GM10248 (cell line): ENCODE data around the gene IMMP2L.

ENCODE experiments used
- CTCF ChIA-PET: fragments of 300-600 bp; sonication (Branson Sonifier 250); formaldehyde crosslinking; extraction: SDS; loops from one replicate; lab custom pipeline; 2021; ENCODE audit warnings: antibody characterized with exemption; lab: Yijun Ruan, JAX
- POLR2A ChIA-PET: fragments of 350-650 bp; sonication (Branson Sonifier 250); formaldehyde crosslinking; extraction: SDS; loops from one replicate; lab custom pipeline; 2020; ENCODE audit warnings: antibody characterized with exemption; lab: Yijun Ruan, JAX
- DNase-seq: peaks from one replicate; pipeline ENCODE4 v3.0.0; 2012; ENCODE audit errors: extremely low spot score
- CTCF ChIP-seq: IDR thresholded peaks from 2 replicates; pipeline ENCODE4 v1.5.1; 2012; ENCODE audit warnings: mild to moderate bottlenecking, low read depth; ENCODE audit errors: extremely low read depth, missing control alignments, control extremely low read depth

The IMMP2L gene

GRCh38 chr7:111368381-111369065, 193.8 kb downstream of the IMMP2L start:
- POLR2A ChIA-PET = no interaction called here
- TF ChIP-seq CTCF = no peak
- CTCF ChIA-PET = no interaction called here
- no peak for DNase-seq

DNA sequence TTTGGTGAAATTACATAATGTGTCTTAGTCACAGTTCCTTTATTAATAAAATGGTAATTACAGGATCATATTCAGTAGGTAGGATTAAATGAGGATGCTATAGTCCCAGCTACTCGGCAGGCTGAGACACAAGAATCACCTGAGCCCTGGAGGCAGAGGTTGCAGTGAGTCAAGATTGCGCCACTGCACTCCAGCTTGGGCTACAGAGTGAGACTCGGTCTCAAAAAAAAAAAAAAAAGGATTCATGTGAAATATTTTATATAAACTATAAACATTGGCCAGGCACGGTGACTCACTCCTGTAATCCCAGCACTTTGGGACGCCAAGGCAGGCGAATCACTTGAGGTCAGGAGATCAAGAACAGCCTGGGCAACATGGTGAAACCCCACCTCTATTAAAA, 197.9 kb downstream of the IMMP2L start:
- CTCF ChIA-PET = interaction anchor here (0.7 to 1.1 kb wide), 2 partner anchors 12 to 18 kb away, joined by 3 to 4 read pairs; no protein-coding TSS in a partner anchor
- POLR2A ChIA-PET = no interaction called here
- DNase-seq = no peak
- TF ChIP-seq CTCF = no peak

DNA sequence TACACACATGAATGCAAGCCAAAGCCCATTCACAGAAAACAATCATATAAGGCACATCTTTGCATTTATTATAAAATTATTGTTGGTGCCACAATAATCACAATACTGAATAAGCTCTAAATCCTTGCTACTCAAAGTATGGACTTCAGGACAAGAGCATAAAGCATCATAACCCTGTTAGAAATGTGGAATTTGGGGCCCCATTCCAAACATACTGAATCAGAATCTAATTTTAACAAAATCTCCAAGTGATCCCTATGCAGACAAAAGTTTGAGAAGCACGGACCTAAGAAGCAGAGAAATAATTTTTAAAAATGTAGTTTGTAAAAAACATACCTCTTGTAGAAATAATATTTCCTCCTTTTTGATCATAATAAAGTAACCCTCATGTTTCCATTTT, 199.2 kb downstream of the IMMP2L start:
- no peak for TF ChIP-seq CTCF
- POLR2A ChIA-PET = no interaction called here
- CTCF ChIA-PET = no interaction called here

GRCh38 chr7:111362506-111363054, 199.7 kb downstream of the IMMP2L start:
- no peak for TF ChIP-seq CTCF
- ChIA-PET POLR2A (no interaction called here), CTCF (no interaction called here)
- DNase-seq = no peak

More for the DNA sequence above, 199.2 kb downstream of the IMMP2L start:
- no peak for DNase-seq

- ChIA-PET CTCF (interaction anchor here (1.7 kb wide), 1 partner anchor 8 kb away, joined by 7 read pairs; no protein-coding TSS in a partner anchor), POLR2A (no interaction called here)
- TF ChIP-seq CTCF = no peak
- DNase-seq = no peak
Observed at GRCh38 chr7:111358915-111359314, 203.4 kb downstream of the IMMP2L start.

- TF ChIP-seq CTCF = no peak
- no peak for DNase-seq
- ChIA-PET POLR2A (no interaction called here), CTCF (no interaction called here)
Observed at GRCh38 chr7:111357691-111358090, 204.6 kb downstream of the IMMP2L start.
